DMS153 (cell line): ENCODE results near the gene ZDHHC24.
"Not testable (repeated sequence)": the region's sequence is repeated elsewhere in the genome, so short reads cannot be mapped to it uniquely, and the experiment has no call there.

ENCODE experiments used
- DNase-seq: peaks from one replicate; lab custom pipeline; 2025; lab: John Stamatoyannopoulos, UW

ZDHHC24 gene

DNA sequence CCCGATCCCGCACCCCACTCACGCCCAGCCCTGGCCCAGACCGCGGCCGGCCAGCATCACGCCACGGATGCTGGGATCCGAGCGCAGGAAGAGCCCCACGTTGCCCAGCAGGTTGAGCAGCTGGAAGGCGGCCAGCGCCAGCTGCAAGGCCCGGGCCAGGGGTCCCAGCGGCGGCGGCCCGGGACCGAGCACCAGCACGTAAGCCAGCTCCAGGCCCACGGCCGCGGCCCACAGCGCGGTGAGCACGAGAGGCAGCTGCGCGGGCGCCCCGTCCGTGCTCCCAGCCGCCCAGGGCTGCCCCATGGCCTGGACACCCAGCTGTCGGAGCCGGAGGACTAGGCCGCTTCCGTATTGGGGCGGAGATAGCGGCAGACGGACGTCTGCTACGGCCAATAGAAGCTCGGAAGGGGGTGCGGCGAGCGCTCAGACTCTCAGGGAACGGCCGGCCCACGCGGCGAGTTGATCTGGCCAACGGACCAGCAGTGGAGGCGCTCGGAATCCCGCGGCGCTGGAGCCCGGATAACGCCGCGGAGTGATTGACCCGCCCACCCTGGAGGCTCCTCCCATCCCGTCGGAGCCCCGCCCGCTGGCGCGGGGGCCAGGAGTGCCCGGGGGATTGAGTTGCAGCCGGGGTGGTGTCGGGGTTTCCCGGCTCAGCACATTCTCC is at the start of gene ZDHHC24:
Gene ZDHHC24 (minus strand): TSS at position 348 of the 667 bp plus-strand sequence. CDS start 45 bp downstream, at position 303.
- DNase-seq, result peak; percentile 93

GRCh38 chr11:66595245-66595904 is 49.5 kb upstream of the ZDHHC24 start:
- DNase-seq, result no peak

DNA sequence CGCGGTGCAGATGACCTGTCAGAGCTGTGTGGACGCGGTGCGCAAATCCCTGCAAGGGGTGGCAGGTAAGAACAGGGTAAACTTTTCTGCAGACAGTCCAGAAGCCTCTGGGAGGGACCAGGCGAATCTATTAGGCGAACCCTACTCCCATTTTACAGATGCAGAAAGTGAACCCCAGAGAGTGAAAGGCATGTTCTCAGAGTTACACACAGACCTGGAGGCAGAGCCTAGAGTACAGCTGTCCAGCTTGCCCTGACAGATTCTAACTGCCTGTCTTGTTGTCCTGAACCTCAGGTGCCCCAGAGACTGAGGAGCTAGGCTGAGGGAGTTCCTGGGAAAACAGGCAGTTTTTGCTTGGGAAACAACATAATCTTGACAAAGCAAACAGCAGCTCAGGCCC is 47.8 kb upstream of the ZDHHC24 start:
- no peak for DNase-seq

DNA sequence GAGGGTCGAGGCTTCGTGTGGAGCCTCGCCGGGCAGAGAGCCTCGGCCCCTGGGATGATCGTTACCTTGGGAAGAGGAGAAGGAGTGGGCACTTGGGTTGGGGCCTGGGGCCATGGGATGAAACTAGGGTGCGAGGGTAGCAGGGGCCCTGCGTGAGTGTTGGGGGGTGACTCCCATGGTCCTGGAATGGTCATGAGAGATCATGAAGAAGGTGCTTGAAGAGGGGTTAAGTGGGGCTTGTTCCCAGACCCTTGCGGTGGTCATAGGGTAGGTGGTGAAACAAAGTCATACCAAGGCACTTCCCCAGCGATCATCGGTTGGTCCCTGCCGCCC is 47.4 kb upstream of the ZDHHC24 start:
- no peak for DNase-seq

DNA sequence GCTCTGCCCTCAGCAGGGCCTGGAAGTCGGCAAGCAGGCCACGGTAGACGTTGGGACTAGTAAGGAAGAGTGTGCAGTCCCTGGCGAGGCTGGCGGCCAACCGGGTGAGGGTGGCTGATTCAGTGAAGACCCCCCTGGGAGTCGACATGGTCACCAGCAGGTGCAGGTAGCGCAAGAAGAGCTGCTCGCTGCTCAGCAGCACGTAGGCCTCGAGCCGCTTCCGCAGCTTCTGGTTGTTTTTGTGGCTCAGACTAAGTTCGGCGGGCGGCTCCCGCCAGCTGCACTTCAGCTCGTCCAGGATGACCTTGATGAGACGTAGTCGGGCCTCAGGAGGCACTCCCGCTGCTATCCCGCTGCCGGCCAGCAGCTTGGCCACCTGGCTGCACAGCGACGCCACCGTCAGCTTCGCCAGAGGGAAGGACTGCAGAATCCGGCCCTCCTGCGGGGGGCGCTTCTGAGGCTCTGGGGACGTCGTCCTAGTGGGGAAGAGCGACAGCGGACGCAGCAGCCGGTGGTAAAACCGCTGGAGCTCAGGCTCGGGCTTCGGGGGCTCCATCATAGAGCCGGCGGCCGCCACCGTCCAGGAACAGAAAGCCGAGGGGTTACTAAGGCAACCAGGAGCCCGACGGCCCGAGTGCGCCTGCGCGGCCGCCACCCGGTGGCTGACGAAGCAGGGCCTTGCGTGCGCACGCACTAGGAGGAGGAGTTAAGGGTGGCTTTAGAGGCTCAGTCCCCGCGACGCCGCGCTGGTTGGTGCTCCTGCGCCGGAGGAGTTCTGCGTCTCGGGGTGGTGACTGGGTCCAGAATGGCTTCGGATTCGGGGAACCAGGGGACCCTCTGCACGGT is 46.8 kb upstream of the ZDHHC24 start, which contains the start of the genes CCDC87 and CCS:
Gene CCDC87 (minus strand): TSS at position 607 of the 846 bp plus-strand sequence. CDS start 48 bp downstream, at position 559.
Gene CCS (plus strand): TSS at position 729 of the 846 bp plus-strand sequence. CDS start 77 bp downstream, at position 806.
- DNase-seq, result peak; percentile 84

- DNase-seq, result no peak
These were observed 45.3 kb upstream of the ZDHHC24 start for GRCh38 chr11:66591175-66591574.

GRCh38 chr11:66589996-66590675 is 44.3 kb upstream of the ZDHHC24 start:
- DNase-seq, result no peak

GRCh38 chr11:66589315-66589714 is 43.5 kb upstream of the ZDHHC24 start:
- DNase-seq, result not testable (repeated sequence)

DNA sequence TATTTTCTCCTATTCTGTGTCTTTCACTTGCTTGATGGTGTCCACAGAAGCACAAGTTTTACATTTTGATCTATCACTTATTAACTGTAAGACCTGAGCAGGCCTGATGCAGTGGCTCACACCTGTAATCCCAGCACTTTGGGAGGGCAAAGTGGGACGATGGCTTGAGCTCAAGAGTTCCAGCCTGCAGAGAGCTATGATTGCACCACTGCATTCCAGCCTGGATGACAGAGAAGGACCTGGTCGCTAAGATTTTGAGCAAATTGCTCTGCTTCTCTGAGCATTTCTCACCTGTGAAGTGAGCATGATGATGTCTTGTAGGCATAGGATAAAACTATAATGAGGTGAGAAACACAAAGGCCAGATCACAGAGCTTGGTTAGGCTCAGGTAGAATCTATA is 40.3 kb upstream of the ZDHHC24 start:
- DNase-seq, result no peak

DNA sequence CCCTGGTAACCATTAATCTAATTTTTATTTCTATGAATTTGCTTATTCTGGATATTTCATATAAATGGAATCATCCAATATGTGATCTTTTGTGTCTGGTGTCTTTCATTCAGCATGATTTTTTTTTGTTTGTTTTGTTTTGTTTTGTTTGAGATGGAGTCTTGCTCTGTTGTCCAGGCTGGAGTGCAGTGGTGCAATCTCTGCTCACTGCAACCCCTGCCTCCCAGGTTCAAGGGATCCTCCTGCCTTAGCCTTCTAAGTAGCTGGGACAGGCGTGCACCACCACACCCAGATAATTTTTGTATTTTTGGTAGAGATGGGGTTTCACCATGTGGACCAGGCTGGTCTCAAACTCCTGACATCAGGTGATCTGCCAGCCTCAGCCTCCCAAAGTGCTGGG is 39.6 kb upstream of the ZDHHC24 start:
- DNase-seq, result not testable (repeated sequence)

DNA sequence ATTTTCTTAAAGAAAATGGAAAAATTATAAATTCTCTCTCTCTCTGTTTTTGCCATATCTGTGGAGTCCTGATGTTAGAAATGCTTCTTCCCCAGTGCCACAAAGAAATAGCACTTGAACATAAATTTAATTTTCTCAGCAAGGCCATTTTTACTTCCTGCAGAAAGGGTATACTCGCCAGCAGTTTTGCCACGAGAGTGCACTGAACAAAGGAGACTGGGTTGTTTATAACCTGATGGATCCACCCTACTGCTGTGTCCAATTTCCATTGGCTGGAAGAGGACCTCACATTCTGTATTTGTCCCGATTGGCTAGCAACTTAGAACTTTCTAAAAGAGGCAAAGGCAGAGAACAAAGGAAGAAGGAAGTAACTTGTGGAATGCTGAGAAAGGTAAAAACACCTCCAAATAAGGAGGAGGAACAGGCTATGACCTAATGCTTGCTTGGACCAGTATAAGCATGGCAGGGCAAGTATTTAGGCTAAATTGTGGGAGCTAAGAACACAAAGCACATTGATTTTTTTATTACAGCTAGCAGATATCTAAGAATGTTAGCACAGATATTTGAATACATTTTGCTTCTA is 36.8 kb upstream of the ZDHHC24 start:
- not testable (repeated sequence) for DNase-seq

- DNase-seq, result no peak
These were observed 35.4 kb upstream of the ZDHHC24 start for GRCh38 chr11:66581261-66581660.

DNA sequence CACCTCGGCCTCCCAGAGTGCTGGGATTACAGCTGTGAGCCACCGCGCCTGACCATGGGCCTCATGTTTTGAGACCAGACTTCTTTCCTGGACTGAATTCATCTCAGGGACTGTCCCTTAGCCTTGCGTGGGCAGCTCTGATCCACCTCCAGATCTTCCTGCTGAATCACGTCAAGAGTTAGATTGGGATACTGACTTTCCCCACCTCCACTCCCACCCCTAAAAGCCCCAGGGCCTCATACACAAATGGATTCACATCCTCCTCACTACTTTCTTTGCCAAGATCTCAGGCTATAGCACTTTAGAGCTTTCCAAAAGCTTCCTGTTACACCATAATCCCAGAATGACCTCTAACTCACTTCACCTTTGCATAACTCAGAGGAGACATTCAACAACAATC is 35.0 kb upstream of the ZDHHC24 start:
- no peak for DNase-seq

- DNase-seq, result peak; percentile 12
These were observed 33.3 kb upstream of the ZDHHC24 start for GRCh38 chr11:66579017-66579606.

- no peak for DNase-seq
These were observed 25.0 kb upstream of the ZDHHC24 start for GRCh38 chr11:66570850-66571180.

DNA sequence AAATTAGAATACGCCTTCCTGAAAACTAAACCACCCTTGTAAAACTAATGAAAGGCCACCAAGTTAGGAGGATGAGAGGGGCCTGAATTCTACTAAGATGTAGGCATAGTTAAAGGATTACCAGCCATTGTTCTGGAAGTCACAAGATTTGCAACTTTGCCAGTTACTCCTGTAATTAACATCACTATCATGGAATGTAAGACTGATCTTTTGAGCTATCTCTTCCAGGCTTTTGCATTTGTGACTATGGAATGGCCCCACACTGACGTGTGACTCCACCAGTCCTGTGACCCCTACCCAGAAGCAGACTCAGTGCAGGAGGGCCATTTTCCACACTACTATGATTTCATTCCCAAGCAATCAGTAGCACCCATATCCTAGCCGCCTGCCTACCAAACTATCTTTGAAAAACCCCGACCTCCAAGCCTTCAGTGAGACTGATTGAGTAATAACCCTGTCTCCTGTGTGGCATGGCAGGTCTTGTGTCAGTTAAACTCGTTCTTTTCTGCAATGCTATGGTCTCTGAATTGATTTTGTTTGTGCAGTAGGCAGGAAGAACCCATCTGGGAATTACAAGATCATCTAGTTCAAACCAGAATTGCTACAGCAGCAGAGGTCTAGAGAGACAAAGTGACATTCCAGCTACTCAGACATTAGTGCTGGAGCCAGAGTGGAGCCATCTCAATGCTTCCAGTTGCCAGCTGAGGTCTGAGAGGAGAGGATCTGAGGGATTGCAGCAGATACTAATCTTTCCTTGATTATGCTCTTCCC is 24.4 kb upstream of the ZDHHC24 start:
- DNase-seq, result no peak

GRCh38 chr11:66569076-66569475 is 23.2 kb upstream of the ZDHHC24 start:
- DNase-seq, result no peak

DNA sequence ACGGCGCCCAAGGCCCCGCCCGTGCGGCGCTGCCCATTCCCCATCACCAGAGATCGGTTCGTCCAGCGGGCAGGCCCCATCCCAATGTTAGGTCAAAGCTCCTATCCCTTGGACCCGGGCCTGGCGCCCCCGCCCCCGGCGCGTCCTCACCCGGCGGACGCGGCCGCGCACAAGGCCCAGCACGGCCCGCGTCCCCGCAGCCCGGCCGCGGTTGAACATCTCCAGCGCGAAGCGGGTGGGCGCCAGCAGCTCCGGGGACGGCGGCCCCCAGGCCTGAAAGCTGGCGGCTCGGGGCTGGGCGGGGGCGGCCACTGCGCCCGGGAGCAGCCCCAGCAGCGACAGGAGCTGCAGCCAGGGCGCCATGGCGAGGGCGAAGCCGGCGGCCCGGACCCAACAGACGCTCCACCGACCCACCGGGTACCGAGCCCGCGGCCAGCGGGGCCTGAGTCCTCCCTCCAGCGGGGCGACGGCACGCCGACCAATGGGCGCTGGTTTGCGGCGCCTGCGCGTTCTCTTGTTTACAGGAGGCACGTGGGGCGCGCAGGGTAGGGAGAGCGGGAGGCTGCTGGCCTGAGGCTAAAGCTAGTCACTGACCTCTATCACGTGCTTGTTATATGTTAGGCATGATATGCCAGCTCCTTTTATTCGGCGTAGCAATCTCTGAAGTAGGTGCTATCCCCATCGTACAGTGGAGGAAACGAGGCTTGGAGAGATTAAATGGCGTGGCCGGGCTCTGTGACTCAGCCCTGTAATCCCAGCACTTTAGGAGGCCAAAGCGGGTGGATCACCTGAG is 22.5 kb upstream of the ZDHHC24 start, which contains the start of gene CTSF:
Gene CTSF (minus strand): TSS at position 483 of the 793 bp plus-strand sequence. CDS start 120 bp downstream, at position 363.
- DNase-seq, result peak; percentile 65

- no peak for DNase-seq
These were observed 21.9 kb upstream of the ZDHHC24 start for GRCh38 chr11:66567787-66568123.

- no peak for DNase-seq
These were observed 20.4 kb upstream of the ZDHHC24 start for GRCh38 chr11:66566221-66566620.
